ENCODE data around the gene NRG3.

GRCh38 chr10:81884856-81885255 lies 9.9 kb downstream of the NRG3 start:
- no peak for TF ChIP-seq EZH2 (IDR thresholded peaks at IDR 0.05; ENCODE audit: borderline replicate concordance, low read length)
- TF ChIP-seq CTCF (IDR thresholded peaks at IDR 0.05; ENCODE audit: low read length) = no peak
